HCT116 (cell line): ENCODE data around the gene WASF2. TPM values are rescaled to one million over a fixed set of nuclear protein-coding genes. Genes with fewer than 3 reads are reported as not detected.

ENCODE experiments used
- ATAC-seq: fragments of 200-7000 bp; cut with Tn5 transposase; 2 replicates; pipeline ENCODE4 v1.9.1; 2020; ENCODE audit warnings: mild to moderate bottlenecking, moderate library complexity
- BruUV-seq: library from RNA; stranded (reverse); fragments of 400-500 nt; replicated peaks from 2 replicates; lab custom pipeline; 2021; lab: Mats Ljungman, UMichigan
- CTCF ChIA-PET: fragments of 300-600 bp; sonication (Branson Sonifier 250); formaldehyde crosslinking; loops from one replicate; lab custom pipeline; 2021; ENCODE audit warnings: antibody characterized with exemption; lab: Charles Lee
- POLR2A ChIA-PET: fragments of 300-600, 350-600 bp; sonication (Branson Sonifier 250); formaldehyde crosslinking; loops from one replicate; lab custom pipeline; 2021; ENCODE audit warnings: antibody characterized with exemption; lab: Charles Lee
- RAD21 ChIA-PET, 2 experiments: fragments of 300-600 bp; sonication (Branson Sonifier 250); formaldehyde crosslinking; loops; one replicate each; lab custom pipeline; 2023; ENCODE audit warnings: low total read pairs in 2 of 2; ENCODE audit not compliant: uncharacterized antibody in 2 of 2, unreplicated experiment in 2 of 2, low non-redundant PET in 1 of 2; lab: Charles Lee
- DNase-seq: peaks from one replicate; pipeline ENCODE4 v3.0.0-alpha.2; 2010; ENCODE audit warnings: low read depth, low spot score
- H2AFZ ChIP-seq: fragments of 200-600 bp; shearing (Covaris generic), sonication (generic); 2 replicates; pipeline ENCODE4 v1.6.1; 2017; ENCODE audit warnings: low read depth, mixed run types, mixed read lengths, antibody characterized with exemption, low read length; ENCODE audit not compliant: poor library complexity, severe bottlenecking
- H3K27ac ChIP-seq: 2 replicates; pipeline ENCODE4 v1.5.1; 2012; ENCODE audit warnings: low read depth, low read length
- H3K27me3 ChIP-seq: fragments of 200-600 bp; sonication (generic); 2 replicates; pipeline ENCODE4 v1.6.1; 2016; ENCODE audit warnings: mixed run types, low read length, mixed read lengths; ENCODE audit not compliant: insufficient read depth
- H3K36me3 ChIP-seq, 2 experiments: fragments of 200-500 bp in 1 of 2; fragments of 200-600 bp in 1 of 2; sonication (Bioruptor generic) in 1 of 2; sonication (generic) in 1 of 2; 2 replicates each; pipeline versions ENCODE4 v1.5.1 to v1.6.1; 2014 to 2016; ENCODE audit warnings: low read length in 2 of 2, inconsistent platforms in 1 of 2, mixed read lengths in 1 of 2, mixed run types in 1 of 2; ENCODE audit not compliant: insufficient read depth in 2 of 2, control insufficient read depth in 1 of 2
- H3K4me1 ChIP-seq, 2 experiments: fragments of 200-600 bp in 1 of 2; sonication (generic) in 1 of 2; 2 replicates each; pipeline versions ENCODE4 v1.5.1 to v1.6.1; 2012 to 2017; ENCODE audit warnings: low read length in 2 of 2, inconsistent platforms in 1 of 2, mild to moderate bottlenecking in 1 of 2, mixed read lengths in 1 of 2, mixed run types in 1 of 2, moderate library complexity in 1 of 2; ENCODE audit not compliant: insufficient read depth in 2 of 2, control insufficient read depth in 1 of 2
- H3K4me2 ChIP-seq: fragments of 200-600 bp; sonication (generic); 2 replicates; pipeline ENCODE4 v1.6.1; 2017; ENCODE audit warnings: mixed run types, low read length, mixed read lengths
- H3K4me3 ChIP-seq, 2 experiments: fragments of 200-600 bp in 1 of 2; sonication (generic) in 1 of 2; replicated peaks in 1 of 2; 2 replicates each; pipeline ENCODE4 v1.5.1; 2011 to 2016; ENCODE audit warnings: low read length in 2 of 2, control low read depth in 1 of 2, low read depth in 1 of 2, mild to moderate bottlenecking in 1 of 2, mixed read lengths in 1 of 2, mixed run types in 1 of 2
- H3K79me2 ChIP-seq: fragments of 200-600 bp; sonication (generic); 2 replicates; pipeline ENCODE4 v1.6.1; 2017; ENCODE audit warnings: mild to moderate bottlenecking, mixed run types, low read length, moderate library complexity, mixed read lengths; ENCODE audit not compliant: insufficient read depth
- H3K9ac ChIP-seq: fragments of 200-600 bp; sonication (generic); 2 replicates; pipeline ENCODE4 v1.6.1; 2016; ENCODE audit warnings: low read length, mixed read lengths
- H3K9me2 ChIP-seq: fragments of 200-600 bp; sonication (generic), shearing (Covaris generic); 2 replicates; pipeline ENCODE4 v1.6.1; 2017; ENCODE audit warnings: mixed run types, mild to moderate bottlenecking, moderate library complexity; ENCODE audit not compliant: insufficient read depth
- H3K9me3 ChIP-seq, 2 experiments: fragments of 200-500 bp in 1 of 2; fragments of 200-600 bp in 1 of 2; sonication (Bioruptor generic) in 1 of 2; sonication (generic) in 1 of 2; 2 replicates each; pipeline ENCODE4 v1.6.1; 2014 to 2017; ENCODE audit warnings: low read length in 2 of 2, mixed read lengths in 2 of 2, inconsistent platforms in 1 of 2, low read depth in 1 of 2, mild to moderate bottlenecking in 1 of 2, mixed run types in 1 of 2, moderate library complexity in 1 of 2; ENCODE audit not compliant: control insufficient read depth in 1 of 2, insufficient read depth in 1 of 2
- H4K20me1 ChIP-seq: fragments of 200-600 bp; sonication (generic), shearing (Covaris generic); 2 replicates; pipeline ENCODE4 v1.6.1; 2017; ENCODE audit warnings: mixed run types, mild to moderate bottlenecking, moderate library complexity; ENCODE audit not compliant: insufficient read depth
- CBX3 ChIP-seq: IDR thresholded peaks from 2 replicates; pipeline ENCODE4 v1.6.1; 2012; ENCODE audit warnings: low read depth
- CEBPB ChIP-seq: IDR thresholded peaks from 2 replicates; pipeline ENCODE4 v1.6.1; 2012; ENCODE audit warnings: low read depth
- RAD21 ChIP-seq: IDR thresholded peaks from 2 replicates; pipeline ENCODE4 v1.6.1; 2012; ENCODE audit warnings: low read depth, mild to moderate bottlenecking
- SRF ChIP-seq: IDR thresholded peaks from 2 replicates; pipeline ENCODE4 v1.6.1; 2012; ENCODE audit warnings: low read depth
- YY1 ChIP-seq: IDR thresholded peaks from 2 replicates; pipeline ENCODE4 v1.6.1; 2011; ENCODE audit warnings: low read length, low read depth, moderate library complexity, mild to moderate bottlenecking; ENCODE audit not compliant: insufficient replicate concordance; ENCODE audit errors: extremely low read depth
- intact Hi-C: fragments of 100-400 bp; cut with micrococcal nuclease; formaldehyde crosslinking; loops from 2 replicates; pipeline ENCODE4 v1.10.0; 2022
- total RNA-seq: library from RNA; stranded (reverse); gene quantifications from one replicate; pipeline ENCODE4 v1.2.1, GENCODE V29; 2021; ENCODE audit not compliant: unreplicated experiment
- TF ChIP-seq, protein P1 (sequence below): IDR thresholded peaks from 2 replicates; pipeline ENCODE4 v1.6.1; 2011; ENCODE audit warnings: mild to moderate bottlenecking, low read length, moderate library complexity; ENCODE audit not compliant: insufficient replicate concordance; ENCODE audit errors: extremely low read depth
- TF ChIP-seq, protein P2 (sequence below): IDR thresholded peaks from 2 replicates; pipeline ENCODE4 v1.6.1; 2012
- TF ChIP-seq, protein P3 (sequence below): IDR thresholded peaks from 2 replicates; pipeline ENCODE4 v1.6.1; 2012; ENCODE audit warnings: low read depth

The WASF2 gene
- total RNA-seq, 1 experiment from 2014 or later = 111 TPM

DNA sequence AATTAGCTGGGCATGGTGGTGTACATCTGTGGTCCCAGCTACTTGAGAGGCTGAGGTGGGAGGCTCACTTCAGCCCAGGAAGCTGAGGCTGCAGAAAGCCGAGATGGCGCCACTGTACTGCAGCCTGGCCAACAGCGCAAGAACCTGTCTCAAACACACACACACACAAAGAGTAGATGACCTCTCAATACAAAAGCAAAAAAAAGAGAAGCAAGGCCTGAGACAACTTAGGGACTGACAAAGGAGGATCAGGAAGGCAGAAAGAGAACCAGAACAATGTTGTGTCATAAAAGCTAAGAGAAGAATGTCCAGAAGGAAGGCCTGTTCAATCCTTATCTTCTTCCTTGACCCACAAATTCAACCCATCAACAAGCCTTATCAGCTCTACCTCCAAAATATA, 18.5 kb downstream of the WASF2 start:
- Histone ChIP-seq H3K9ac (no peak overlapping the region), H4K20me1 (peaks cover 4% of the 10 kb centered on the region; the same call in 1 of the 2 replicates), H3K4me3 (no peak overlapping the region), H3K4me1 (peaks cover 8 to 12% of the 10 kb centered on the region in 2 experiments), H3K9me2 (no peaks in the 10 kb centered on the region), H3K4me2 (no peak overlapping the region), H3K79me2 (peaks cover 97% of the 10 kb centered on the region), H2AFZ (no peak overlapping the region), H3K27ac (no peak overlapping the region), H3K27me3 (no peaks in the 10 kb centered on the region), H3K9me3 (no peaks in the 10 kb centered on the region), H3K36me3 (no peaks in the 10 kb centered on the region)
- TF ChIP-seq, protein P1, sequence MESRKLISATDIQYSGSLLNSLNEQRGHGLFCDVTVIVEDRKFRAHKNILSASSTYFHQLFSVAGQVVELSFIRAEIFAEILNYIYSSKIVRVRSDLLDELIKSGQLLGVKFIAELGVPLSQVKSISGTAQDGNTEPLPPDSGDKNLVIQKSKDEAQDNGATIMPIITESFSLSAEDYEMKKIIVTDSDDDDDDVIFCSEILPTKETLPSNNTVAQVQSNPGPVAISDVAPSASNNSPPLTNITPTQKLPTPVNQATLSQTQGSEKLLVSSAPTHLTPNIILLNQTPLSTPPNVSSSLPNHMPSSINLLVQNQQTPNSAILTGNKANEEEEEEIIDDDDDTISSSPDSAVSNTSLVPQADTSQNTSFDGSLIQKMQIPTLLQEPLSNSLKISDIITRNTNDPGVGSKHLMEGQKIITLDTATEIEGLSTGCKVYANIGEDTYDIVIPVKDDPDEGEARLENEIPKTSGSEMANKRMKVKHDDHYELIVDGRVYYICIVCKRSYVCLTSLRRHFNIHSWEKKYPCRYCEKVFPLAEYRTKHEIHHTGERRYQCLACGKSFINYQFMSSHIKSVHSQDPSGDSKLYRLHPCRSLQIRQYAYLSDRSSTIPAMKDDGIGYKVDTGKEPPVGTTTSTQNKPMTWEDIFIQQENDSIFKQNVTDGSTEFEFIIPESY = no peak
- no peak for TF ChIP-seq RAD21
- TF ChIP-seq, protein P2, sequence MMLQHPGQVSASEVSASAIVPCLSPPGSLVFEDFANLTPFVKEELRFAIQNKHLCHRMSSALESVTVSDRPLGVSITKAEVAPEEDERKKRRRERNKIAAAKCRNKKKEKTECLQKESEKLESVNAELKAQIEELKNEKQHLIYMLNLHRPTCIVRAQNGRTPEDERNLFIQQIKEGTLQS = no peak
- TF ChIP-seq, protein P3, sequence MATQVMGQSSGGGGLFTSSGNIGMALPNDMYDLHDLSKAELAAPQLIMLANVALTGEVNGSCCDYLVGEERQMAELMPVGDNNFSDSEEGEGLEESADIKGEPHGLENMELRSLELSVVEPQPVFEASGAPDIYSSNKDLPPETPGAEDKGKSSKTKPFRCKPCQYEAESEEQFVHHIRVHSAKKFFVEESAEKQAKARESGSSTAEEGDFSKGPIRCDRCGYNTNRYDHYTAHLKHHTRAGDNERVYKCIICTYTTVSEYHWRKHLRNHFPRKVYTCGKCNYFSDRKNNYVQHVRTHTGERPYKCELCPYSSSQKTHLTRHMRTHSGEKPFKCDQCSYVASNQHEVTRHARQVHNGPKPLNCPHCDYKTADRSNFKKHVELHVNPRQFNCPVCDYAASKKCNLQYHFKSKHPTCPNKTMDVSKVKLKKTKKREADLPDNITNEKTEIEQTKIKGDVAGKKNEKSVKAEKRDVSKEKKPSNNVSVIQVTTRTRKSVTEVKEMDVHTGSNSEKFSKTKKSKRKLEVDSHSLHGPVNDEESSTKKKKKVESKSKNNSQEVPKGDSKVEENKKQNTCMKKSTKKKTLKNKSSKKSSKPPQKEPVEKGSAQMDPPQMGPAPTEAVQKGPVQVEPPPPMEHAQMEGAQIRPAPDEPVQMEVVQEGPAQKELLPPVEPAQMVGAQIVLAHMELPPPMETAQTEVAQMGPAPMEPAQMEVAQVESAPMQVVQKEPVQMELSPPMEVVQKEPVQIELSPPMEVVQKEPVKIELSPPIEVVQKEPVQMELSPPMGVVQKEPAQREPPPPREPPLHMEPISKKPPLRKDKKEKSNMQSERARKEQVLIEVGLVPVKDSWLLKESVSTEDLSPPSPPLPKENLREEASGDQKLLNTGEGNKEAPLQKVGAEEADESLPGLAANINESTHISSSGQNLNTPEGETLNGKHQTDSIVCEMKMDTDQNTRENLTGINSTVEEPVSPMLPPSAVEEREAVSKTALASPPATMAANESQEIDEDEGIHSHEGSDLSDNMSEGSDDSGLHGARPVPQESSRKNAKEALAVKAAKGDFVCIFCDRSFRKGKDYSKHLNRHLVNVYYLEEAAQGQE = no peak
- no peak for TF ChIP-seq CEBPB
- no peak for TF ChIP-seq YY1
- no peak for TF ChIP-seq CBX3
- no peak for TF ChIP-seq SRF
- DNase-seq (no peak), ATAC-seq (no peak)
- ChIA-PET CTCF (no interaction called here), RAD21 (no interaction called here), POLR2A (no interaction called here)
- intact Hi-C loops = no loop called here
- BruUV-seq = no TSS peak
